Stimulated activated CD8-positive, alpha-beta memory T cell treated with anti-CD3 and anti-CD28 coated beads, Interleukin-4, amount 100 ng/mL, for 4 hours (primary cell): ENCODE data around the gene CLEC3B.
"Not testable (repeated sequence)": the region's sequence is repeated elsewhere in the genome, so short reads cannot be mapped to it uniquely, and the experiment has no call there.

Source experiments
- DNase-seq, 2 donors: peaks; one replicate each; pipeline ENCODE4 v3.0.0-alpha.2; 2020; ENCODE audit warnings: low read depth in 2 of 2, low spot score in 1 of 2

The CLEC3B gene

GRCh38 chr3:45064512-45065372 is 38.6 kb downstream of the CLEC3B start:
- peak in 1 of 2 donors; percentile 41 for DNase-seq

GRCh38 chr3:45065373-45065720 is 39.2 kb downstream of the CLEC3B start:
- no peak for DNase-seq

GRCh38 chr3:45066109-45066801 is 40.2 kb downstream of the CLEC3B start:
- no peak for DNase-seq

GRCh38 chr3:45067486-45067885 is 41.4 kb downstream of the CLEC3B start:
- DNase-seq = no peak

GRCh38 chr3:45067941-45068340 is 41.8 kb downstream of the CLEC3B start:
- no peak for DNase-seq

GRCh38 chr3:45071075-45071474 is 45.0 kb downstream of the CLEC3B start:
- no peak for DNase-seq

GRCh38 chr3:45075821-45076625 is 49.9 kb downstream of the CLEC3B start:
- no peak for DNase-seq

GRCh38 chr3:45078256-45078655 is 52.2 kb downstream of the CLEC3B start:
- DNase-seq = not testable (repeated sequence)

- DNase-seq = no peak
These were observed 52.9 kb downstream of the CLEC3B start for GRCh38 chr3:45078910-45079522.

- no peak for DNase-seq
These were observed 53.6 kb downstream of the CLEC3B start for GRCh38 chr3:45079715-45080114.

GRCh38 chr3:45080824-45081223 is 54.7 kb downstream of the CLEC3B start:
- no peak for DNase-seq

GRCh38 chr3:45081506-45082141 is 55.5 kb downstream of the CLEC3B start:
- no peak for DNase-seq

GRCh38 chr3:45082142-45082538 is 56.0 kb downstream of the CLEC3B start:
- no peak for DNase-seq

- DNase-seq = no peak
These were observed 56.9 kb downstream of the CLEC3B start for GRCh38 chr3:45083023-45083422.

GRCh38 chr3:45084361-45084760 is 58.3 kb downstream of the CLEC3B start:
- DNase-seq = no peak

GRCh38 chr3:45084820-45085816 is 59.0 kb downstream of the CLEC3B start:
- DNase-seq = no peak
